GM21367 (cell line): ENCODE measurements around the gene NKX6-1.

ENCODE experiments used
- ATAC-seq: cut with Tn5 transposase; IDR thresholded peaks from one replicate; pipeline ENCODE4 v1.9.1; 2021; ENCODE audit not compliant: unreplicated experiment

Gene NKX6-1

GRCh38 chr4:84498935-84499623 lies at the start of gene NKX6-1:
TSS of gene NKX6-1 (minus strand) at chr4:84499292. CDS start at chr4:84498228, 1,064 bp downstream.
- no peak for ATAC-seq

- no peak for ATAC-seq
Measured at GRCh38 chr4:84547211-84547610, 48.1 kb upstream of the NKX6-1 start.

GRCh38 chr4:84545093-84545492 lies 46.0 kb upstream of the NKX6-1 start:
- no peak for ATAC-seq

GRCh38 chr4:84535901-84536300 lies 36.8 kb upstream of the NKX6-1 start:
- ATAC-seq = no peak

GRCh38 chr4:84531689-84532088 lies 32.6 kb upstream of the NKX6-1 start:
- no peak for ATAC-seq

- no peak for ATAC-seq
Measured at GRCh38 chr4:84530871-84531270, 31.8 kb upstream of the NKX6-1 start.

GRCh38 chr4:84530454-84530853 lies 31.4 kb upstream of the NKX6-1 start:
- ATAC-seq = no peak

- no peak for ATAC-seq
Measured at GRCh38 chr4:84529169-84529751, 30.2 kb upstream of the NKX6-1 start.

GRCh38 chr4:84527391-84527790 lies 28.3 kb upstream of the NKX6-1 start:
- ATAC-seq = no peak

GRCh38 chr4:84515075-84515474 lies 16.0 kb upstream of the NKX6-1 start:
- ATAC-seq = no peak

- no peak for ATAC-seq
Measured at GRCh38 chr4:84512277-84512676, 13.2 kb upstream of the NKX6-1 start.

GRCh38 chr4:84511703-84512102 lies 12.6 kb upstream of the NKX6-1 start:
- no peak for ATAC-seq

GRCh38 chr4:84507941-84508340 lies 8.8 kb upstream of the NKX6-1 start:
- ATAC-seq = no peak

GRCh38 chr4:84504821-84505220 lies 5.7 kb upstream of the NKX6-1 start:
- ATAC-seq = no peak

- ATAC-seq = peak; percentile 94
Measured at GRCh38 chr4:84503495-84504437, 4.7 kb upstream of the NKX6-1 start.

- no peak for ATAC-seq
Measured at GRCh38 chr4:84502955-84503373, 3.9 kb upstream of the NKX6-1 start.

GRCh38 chr4:84502333-84502954 lies 3.4 kb upstream of the NKX6-1 start:
- ATAC-seq = no peak

GRCh38 chr4:84501721-84502267 lies 2.7 kb upstream of the NKX6-1 start:
- no peak for ATAC-seq

GRCh38 chr4:84501202-84501503 lies 2.1 kb upstream of the NKX6-1 start:
- no peak for ATAC-seq

GRCh38 chr4:84500386-84501201 lies 1.5 kb upstream of the NKX6-1 start:
- ATAC-seq = no peak
